Neural cell (in vitro differentiated cells): Measurements from ENCODE around the gene BHLHE23. TPM values are rescaled to one million over a fixed set of nuclear protein-coding genes. Genes with fewer than 3 reads are reported as not detected.

Experiments used
- H2AFZ ChIP-seq: fragments of 200-600, 300-800 bp; sonication (generic), shearing (Covaris generic); 2 replicates; pipeline ENCODE4 v1.6.0; 2014; ENCODE audit warnings: low read depth, mild to moderate bottlenecking, antibody characterized with exemption, low read length, moderate library complexity
- H3F3A ChIP-seq: fragments of 200-600 bp; shearing (Covaris generic); 2 replicates; pipeline ENCODE4 v1.6.1; 2016; ENCODE audit warnings: mild to moderate bottlenecking, moderate library complexity, mixed read lengths, antibody characterized with exemption, low read length; ENCODE audit not compliant: insufficient read depth, poor library complexity, severe bottlenecking
- H3K27ac ChIP-seq: fragments of 200-600, 300-800 bp; sonication (generic), shearing (Covaris generic); 2 replicates; pipeline ENCODE4 v1.5.1; 2014; ENCODE audit warnings: mild to moderate bottlenecking, low read length, moderate library complexity
- H3K27me3 ChIP-seq: fragments of 300-800, 200-600 bp; sonication (generic), shearing (Covaris generic); 2 replicates; pipeline ENCODE4 v1.6.0; 2014; ENCODE audit warnings: mild to moderate bottlenecking, low read depth, low read length, moderate library complexity; ENCODE audit not compliant: insufficient read depth
- H3K36me3 ChIP-seq: fragments of 300-800, 200-600 bp; sonication (generic), shearing (Covaris generic); 2 replicates; pipeline ENCODE4 v1.5.1; 2014; ENCODE audit warnings: mild to moderate bottlenecking, antibody characterized with exemption, low read length, moderate library complexity; ENCODE audit not compliant: insufficient read depth
- H3K4me2 ChIP-seq: fragments of 300-800, 200-600 bp; sonication (generic), shearing (Covaris generic); 2 replicates; pipeline ENCODE4 v1.6.0; 2014; ENCODE audit warnings: mild to moderate bottlenecking, low read length
- H3K4me3 ChIP-seq: fragments of 300-800, 200-600 bp; sonication (generic), shearing (Covaris generic); 2 replicates; pipeline ENCODE4 v1.5.1; 2014; ENCODE audit warnings: mild to moderate bottlenecking, low read length, moderate library complexity
- H3K79me2 ChIP-seq: fragments of 200-600 bp; shearing (Covaris generic); replicated peaks from 2 replicates; pipeline ENCODE4 v1.6.0; 2014; ENCODE audit warnings: mild to moderate bottlenecking, low read length, moderate library complexity; ENCODE audit not compliant: insufficient read depth
- H3K9ac ChIP-seq: fragments of 300-800, 200-600 bp; sonication (generic), shearing (Covaris generic); 2 replicates; pipeline ENCODE4 v1.6.1; 2016; ENCODE audit warnings: mild to moderate bottlenecking, low read length, mixed read lengths
- H3K9me2 ChIP-seq: fragments of 200-600 bp; shearing (Covaris generic); 2 replicates; pipeline ENCODE4 v1.6.1; 2016; ENCODE audit warnings: mild to moderate bottlenecking, low read length, mixed read lengths; ENCODE audit not compliant: insufficient read depth
- H3K9me3 ChIP-seq: fragments of 200-600, 300-800 bp; sonication (generic), shearing (Covaris generic); 2 replicates; pipeline ENCODE4 v1.6.1; 2016; ENCODE audit warnings: mild to moderate bottlenecking, mixed run types, low read length, moderate library complexity, mixed read lengths
- H4K20me1 ChIP-seq: fragments of 200-600 bp; shearing (Covaris generic); 2 replicates; pipeline ENCODE4 v1.6.1; 2016; ENCODE audit warnings: mild to moderate bottlenecking, mixed run types; ENCODE audit not compliant: insufficient read depth
- CTCF ChIP-seq: fragments of 450-650 bp; IDR thresholded peaks from 2 replicates; pipeline ENCODE4 v1.5.1; 2014; ENCODE audit warnings: antibody characterized with exemption, mild to moderate bottlenecking, moderate library complexity; ENCODE audit not compliant: poor library complexity, severe bottlenecking
- EP300 ChIP-seq: fragments of 450-650 bp; conservative IDR thresholded peaks from 2 replicates; pipeline ENCODE4 v1.6.1; 2014; ENCODE audit warnings: antibody characterized with exemption, mild to moderate bottlenecking, moderate library complexity; ENCODE audit not compliant: poor library complexity, severe bottlenecking
- EZH2 ChIP-seq: fragments of 200-600, 300-800 bp; shearing (Covaris generic), sonication (generic); IDR thresholded peaks from 2 replicates; pipeline ENCODE4 v1.6.1; 2014; ENCODE audit warnings: antibody characterized with exemption, low read length, borderline replicate concordance, mild to moderate bottlenecking; ENCODE audit not compliant: insufficient read depth, poor library complexity, severe bottlenecking
- MXI1 ChIP-seq: fragments of 450-650 bp; conservative IDR thresholded peaks from 2 replicates; pipeline ENCODE4 v1.6.1; 2014; ENCODE audit warnings: antibody characterized with exemption, mild to moderate bottlenecking; ENCODE audit not compliant: poor library complexity, severe bottlenecking
- POLR2AphosphoS5 ChIP-seq: IDR thresholded peaks from 2 replicates; pipeline ENCODE4 v1.6.1; 2012
- RAD21 ChIP-seq: fragments of 450-650 bp; conservative IDR thresholded peaks from 2 replicates; pipeline ENCODE4 v1.6.1; 2014; ENCODE audit warnings: antibody characterized with exemption, mild to moderate bottlenecking, moderate library complexity
- REST ChIP-seq: IDR thresholded peaks from 2 replicates; pipeline ENCODE4 v1.6.1; 2012; ENCODE audit warnings: borderline replicate concordance
- SMC3 ChIP-seq: fragments of 450-650 bp; conservative IDR thresholded peaks from 2 replicates; pipeline ENCODE4 v1.6.1; 2014; ENCODE audit warnings: antibody characterized with exemption, mild to moderate bottlenecking, moderate library complexity; ENCODE audit not compliant: poor library complexity
- TAF1 ChIP-seq: IDR thresholded peaks from 2 replicates; pipeline ENCODE4 v1.6.1; 2012; ENCODE audit warnings: low read depth
- polyA plus RNA-seq: library from polyadenylated mRNA; depleted of rRNA; stranded (reverse); fragments of >200 nt; gene quantifications from 2 replicates; pipeline ENCODE4 v1.2.3, GENCODE V29; 2014

BHLHE23 gene
- polyA plus RNA-seq, 1 donor from 2014 or later: not detected

- H2AFZ ChIP-seq: no peak overlapping the region
- H3K79me2 ChIP-seq: no peaks in the 10 kb centered on the region
- H3K27me3 ChIP-seq: no peaks in the 10 kb centered on the region
- TF ChIP-seq SMC3 (no peak), MXI1 (no peak), RAD21 (no peak), EP300 (no peak), TAF1 (no peak), CTCF (no peak), EZH2 (no peak), REST (no peak), POLR2AphosphoS5 (no peak)
- H3K9me3 ChIP-seq: no peaks in the 10 kb centered on the region
- no peaks in the 10 kb centered on the region for H4K20me1 ChIP-seq
- no peak overlapping the region for H3K4me3 ChIP-seq
- no peaks in the 10 kb centered on the region for H3F3A ChIP-seq
- no peaks in the 10 kb centered on the region for H3K9me2 ChIP-seq
- H3K4me2 ChIP-seq: no peak overlapping the region
- no peak overlapping the region for H3K9ac ChIP-seq
- no peaks in the 10 kb centered on the region for H3K36me3 ChIP-seq
- H3K27ac ChIP-seq: no peak overlapping the region
These were observed 17.3 kb upstream of the BHLHE23 start for GRCh38 chr20:63023936-63024571.

GRCh38 chr20:63023071-63023935 lies 16.5 kb upstream of the BHLHE23 start:
- Histone ChIP-seq H3K4me3 (no peak overlapping the region), H4K20me1 (no peaks in the 10 kb centered on the region), H3K4me2 (no peak overlapping the region), H3K36me3 (no peaks in the 10 kb centered on the region), H3K27ac (no peak overlapping the region), H3K27me3 (no peaks in the 10 kb centered on the region), H3K9me3 (no peaks in the 10 kb centered on the region), H3K9me2 (no peaks in the 10 kb centered on the region), H3K9ac (no peak overlapping the region), H3K79me2 (no peaks in the 10 kb centered on the region), H3F3A (no peaks in the 10 kb centered on the region), H2AFZ (no peak overlapping the region)
- TF ChIP-seq SMC3: no peak
